Fibroblast of the aortic adventitia (primary cell): Measurements from ENCODE around the gene ARSG. TPM values are rescaled to one million over a fixed set of nuclear protein-coding genes. Genes with fewer than 3 reads are reported as not detected.
A peak's percentile ranks its signal among the peaks of the same experiment; 100 is the strongest.

ENCODE experiments used
- DNase-seq: peaks from one replicate; pipeline ENCODE4 v3.0.0-alpha.2; 2010; ENCODE audit warnings: low read depth
- H3K4me3 ChIP-seq: 2 replicates; pipeline ENCODE4 v1.5.1; 2011; ENCODE audit warnings: low read depth, mild to moderate bottlenecking, control low read depth, low read length, moderate library complexity
- total RNA-seq: library from RNA; depleted of rRNA; stranded (reverse); fragments of >200 nt; gene quantifications from 2 replicates; pipeline ENCODE4 v1.2.3, GENCODE V29; 2012; ENCODE audit warnings: low replicate concordance
- TF ChIP-seq, protein P1 (sequence below): IDR thresholded peaks from 2 replicates; pipeline ENCODE4 v1.5.1; 2011; ENCODE audit warnings: mild to moderate bottlenecking, low read length, control low read depth, inconsistent platforms; ENCODE audit not compliant: insufficient read depth

Gene ARSG
- total RNA-seq, 1 donor: 2.7 TPM

DNA sequence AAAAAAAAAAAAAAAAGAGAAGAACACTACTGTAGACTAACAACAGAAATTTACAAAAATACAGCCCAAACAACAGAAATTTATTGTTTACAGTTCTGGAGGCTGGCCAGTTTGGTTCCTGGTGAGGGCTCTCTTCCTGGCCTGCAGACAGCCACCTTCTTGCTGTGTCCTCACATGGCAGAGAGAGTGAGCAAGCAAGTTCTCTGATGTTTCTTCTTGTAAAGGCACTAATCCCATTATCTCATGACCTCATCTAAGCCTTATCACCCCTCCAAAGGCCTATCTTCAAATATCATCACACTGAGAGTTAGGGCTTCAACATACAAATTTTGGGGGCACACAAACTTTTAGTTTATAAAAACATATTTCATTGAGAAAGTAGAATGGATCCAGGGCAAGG is 7.3 kb downstream of the ARSG start:
- TF ChIP-seq, protein P1, sequence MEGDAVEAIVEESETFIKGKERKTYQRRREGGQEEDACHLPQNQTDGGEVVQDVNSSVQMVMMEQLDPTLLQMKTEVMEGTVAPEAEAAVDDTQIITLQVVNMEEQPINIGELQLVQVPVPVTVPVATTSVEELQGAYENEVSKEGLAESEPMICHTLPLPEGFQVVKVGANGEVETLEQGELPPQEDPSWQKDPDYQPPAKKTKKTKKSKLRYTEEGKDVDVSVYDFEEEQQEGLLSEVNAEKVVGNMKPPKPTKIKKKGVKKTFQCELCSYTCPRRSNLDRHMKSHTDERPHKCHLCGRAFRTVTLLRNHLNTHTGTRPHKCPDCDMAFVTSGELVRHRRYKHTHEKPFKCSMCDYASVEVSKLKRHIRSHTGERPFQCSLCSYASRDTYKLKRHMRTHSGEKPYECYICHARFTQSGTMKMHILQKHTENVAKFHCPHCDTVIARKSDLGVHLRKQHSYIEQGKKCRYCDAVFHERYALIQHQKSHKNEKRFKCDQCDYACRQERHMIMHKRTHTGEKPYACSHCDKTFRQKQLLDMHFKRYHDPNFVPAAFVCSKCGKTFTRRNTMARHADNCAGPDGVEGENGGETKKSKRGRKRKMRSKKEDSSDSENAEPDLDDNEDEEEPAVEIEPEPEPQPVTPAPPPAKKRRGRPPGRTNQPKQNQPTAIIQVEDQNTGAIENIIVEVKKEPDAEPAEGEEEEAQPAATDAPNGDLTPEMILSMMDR: no peak
- no peak overlapping the region for H3K4me3 ChIP-seq
- DNase-seq: no peak

DNA sequence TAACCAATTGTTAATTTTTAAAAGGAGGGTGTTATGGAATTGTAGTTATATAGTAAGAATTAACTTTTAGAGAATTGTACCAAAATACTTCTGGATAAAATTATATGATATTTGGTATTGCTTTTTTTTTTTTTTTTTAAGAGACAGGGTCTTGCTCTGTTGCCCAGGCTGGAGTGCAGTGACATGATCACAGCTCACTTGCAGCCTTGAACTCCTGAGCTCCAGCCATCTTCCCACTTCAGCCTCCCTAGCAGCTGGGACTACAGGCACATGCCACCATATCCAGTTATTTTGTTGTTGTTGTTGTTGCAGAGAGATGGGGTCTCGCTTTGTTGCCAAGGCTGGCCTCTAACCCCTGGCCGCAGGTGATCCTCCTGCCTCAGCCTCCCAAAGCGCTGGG is 8.5 kb downstream of the ARSG start:
- TF ChIP-seq, protein P1: no peak
- DNase-seq: no peak
- no peak overlapping the region for H3K4me3 ChIP-seq

DNA sequence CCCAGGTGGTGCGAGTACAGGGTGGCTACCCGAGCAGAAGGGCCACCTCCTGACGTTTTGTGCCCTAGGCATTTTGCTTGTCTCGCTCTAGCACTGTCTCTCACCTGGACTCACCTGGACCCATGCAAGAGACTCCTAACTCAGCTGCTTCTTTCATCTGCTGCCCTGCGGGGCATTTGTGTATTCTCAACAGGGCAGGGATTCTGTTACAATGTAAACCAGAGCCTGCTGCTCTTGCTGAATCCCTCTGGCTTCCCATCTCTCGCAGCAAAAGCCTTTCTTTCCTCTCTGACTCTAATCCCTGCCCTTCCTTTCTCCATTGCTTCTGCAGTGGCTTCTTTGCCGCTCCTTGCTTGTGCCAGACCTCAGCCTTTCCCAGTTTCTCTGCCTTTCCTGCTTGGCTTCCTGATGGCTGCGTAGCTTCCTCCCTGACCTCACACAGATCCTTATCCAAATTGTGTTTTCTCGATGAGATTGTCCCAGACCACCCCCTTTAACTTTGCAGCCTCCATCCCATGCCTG is 10.2 kb downstream of the ARSG start:
- no peak overlapping the region for H3K4me3 ChIP-seq
- DNase-seq: no peak
- TF ChIP-seq, protein P1: no peak

DNA sequence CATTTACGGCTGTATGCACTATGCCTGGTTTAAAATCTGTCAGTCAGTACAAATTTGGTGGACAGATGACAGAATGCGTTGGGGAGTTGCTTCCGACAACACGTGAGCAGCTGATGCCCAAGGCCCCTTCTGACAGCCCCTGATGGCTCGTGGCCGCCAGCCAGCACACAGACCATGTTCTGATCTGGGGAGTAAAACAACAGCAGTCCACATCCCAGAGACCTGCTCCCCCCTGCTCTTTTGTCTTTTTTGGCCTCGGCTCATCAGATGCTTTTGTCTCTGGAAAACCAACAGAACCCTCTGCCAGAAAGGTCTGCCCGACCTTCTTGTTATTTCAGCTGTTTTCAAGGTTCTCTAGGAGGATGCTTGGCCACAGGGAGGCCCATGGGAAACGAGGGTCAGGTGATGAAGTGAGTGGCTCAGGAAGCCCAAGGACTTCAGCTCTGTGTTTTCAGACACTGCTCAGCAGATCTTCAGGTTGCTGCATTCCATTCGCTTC is 10.8 kb downstream of the ARSG start:
- TF ChIP-seq, protein P1: no peak
- DNase-seq: peak; percentile 23
- no peak overlapping the region for H3K4me3 ChIP-seq

DNA sequence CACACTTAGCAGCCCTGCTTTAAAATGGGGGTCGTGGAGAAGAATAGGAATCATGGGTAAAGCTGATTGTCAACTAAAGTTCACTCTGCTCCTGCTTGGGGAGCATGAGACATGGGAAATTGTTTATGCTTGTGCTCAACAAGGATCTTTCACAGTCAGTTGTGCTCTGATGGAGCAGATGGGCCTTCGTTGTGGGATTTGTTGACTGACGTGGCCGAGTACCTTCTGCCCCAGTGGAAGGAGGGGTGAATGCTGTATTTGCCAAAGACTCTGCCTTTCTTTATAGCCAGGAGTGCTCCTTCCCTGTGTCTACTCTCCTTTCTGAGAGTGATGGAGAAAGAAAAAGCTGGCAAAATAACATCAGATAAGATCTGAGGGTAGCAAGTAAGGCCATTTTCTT is 11.4 kb downstream of the ARSG start:
- no peak overlapping the region for H3K4me3 ChIP-seq
- TF ChIP-seq, protein P1: no peak
- DNase-seq: no peak

DNA sequence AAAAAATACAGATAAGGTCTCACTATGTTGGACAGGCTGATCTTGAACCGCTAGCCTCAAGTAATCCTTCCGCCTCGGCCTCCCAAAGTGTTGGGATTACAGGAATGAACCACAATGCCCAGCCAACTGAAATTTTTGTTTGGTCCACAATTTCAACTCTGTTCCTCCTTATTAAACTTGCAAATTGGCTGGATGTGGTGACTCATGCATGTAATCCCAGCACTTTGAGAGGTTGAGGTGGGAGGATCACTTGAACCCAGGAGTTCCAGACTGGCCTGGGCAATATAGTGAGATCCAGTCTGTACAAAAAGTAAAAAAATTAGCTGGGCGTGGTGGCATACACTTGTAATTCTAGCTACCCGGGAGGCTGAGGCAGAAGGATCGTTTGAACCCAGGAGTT is 13.4 kb downstream of the ARSG start:
- DNase-seq: no peak
- H3K4me3 ChIP-seq: no peak overlapping the region
- TF ChIP-seq, protein P1: no peak

DNA sequence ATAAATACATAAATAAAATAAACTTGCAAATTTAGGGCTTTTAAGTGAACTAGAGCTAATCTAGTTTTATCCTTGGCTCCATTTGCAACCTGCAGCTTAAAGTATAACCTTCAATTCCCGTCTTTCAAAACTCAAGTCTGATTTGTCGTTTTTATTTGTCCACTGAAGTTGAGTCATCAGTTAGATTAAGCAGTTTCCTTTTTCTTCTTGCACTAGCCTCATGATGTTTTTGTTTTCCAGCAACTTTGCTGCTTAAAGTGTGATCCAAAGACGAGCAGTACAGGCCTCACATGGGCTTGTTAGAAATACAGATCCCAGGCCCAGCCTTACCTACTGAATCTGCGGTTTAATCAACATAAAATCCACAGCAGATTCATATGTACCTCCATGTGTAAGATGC is 13.8 kb downstream of the ARSG start:
- TF ChIP-seq, protein P1: no peak

More for the DNA sequence above, 13.8 kb downstream of the ARSG start:
- DNase-seq: no peak
- H3K4me3 ChIP-seq: no peak overlapping the region
